NCI-H1436 (cell line): ENCODE measurements around the gene PTPRK.

Source experiments
- DNase-seq: peaks from one replicate; lab custom pipeline; 2025; lab: John Stamatoyannopoulos, UW

The PTPRK gene

GRCh38 chr6:127920804-127921203 lies 599.6 kb downstream of the PTPRK start:
- no peak for DNase-seq
